Right lobe of liver (tissue), 6 donors: ENCODE results near the gene PNLIPRP1. TPM values are rescaled to one million over a fixed set of nuclear protein-coding genes. Genes with fewer than 3 reads are reported as not detected.

Source experiments
- ATAC-seq, 4 donors: fragments of 200-7000 bp; cut with Tn5 transposase; one replicate each; pipeline ENCODE4 v1.9.1; 2020; ENCODE audit warnings: mild to moderate bottlenecking in 4 of 4, moderate library complexity in 4 of 4
- DNase-seq, 3 donors: peaks; one replicate each; pipeline ENCODE4 v3.0.0-alpha.2; 2020
- H3K27ac ChIP-seq, 3 donors: fragments of 200-600 bp; one replicate each; pipeline ENCODE4 v1.8.0; 2022
- H3K27me3 ChIP-seq, 2 donors: fragments of 200-600 bp; one replicate each; pipeline ENCODE4 v1.8.0; 2022
- H3K36me3 ChIP-seq, 4 donors: fragments of 200-600 bp; sonication (generic) in 1 of 4; one replicate each; pipeline versions ENCODE4 v1.5.1 to v1.8.0; 2017 to 2022; ENCODE audit warnings: control low read depth in 1 of 4
- H3K4me1 ChIP-seq, 4 donors: fragments of 200-600 bp; sonication (generic) in 1 of 4; one replicate each; pipeline versions ENCODE4 v1.5.1 to v1.8.0; 2017 to 2022; ENCODE audit warnings: control low read depth in 1 of 4
- H3K4me3 ChIP-seq, 3 donors: fragments of 200-600 bp; one replicate each; pipeline ENCODE4 v1.8.0; 2022
- H3K9me3 ChIP-seq, 4 donors: fragments of 200-600 bp; sonication (generic) in 1 of 4; one replicate each; pipeline versions ENCODE4 v1.5.1 to v1.8.0; 2017 to 2022; ENCODE audit warnings: control low read depth in 1 of 4
- POLR2A ChIP-seq: fragments of 450-650 bp; IDR thresholded peaks from one replicate; pipeline ENCODE4 v1.6.1; 2017; ENCODE audit warnings: antibody characterized with exemption, mild to moderate bottlenecking
- WGBS: methylation state at CpG from one replicate; pipeline ENCODE4 v1.1.6; 2018; ENCODE audit warnings: low coverage, low lambda C conversion rate; ENCODE audit not compliant: insufficient coverage; ENCODE audit errors: missing lambda C conversion rate; 5-methylcytosine and 5-hydroxymethylcytosine counted together
- intact Hi-C, 2 donors: fragments of 100-400 bp; cut with DNase I; formaldehyde crosslinking; loops; one replicate each; pipeline versions ENCODE4 v1.11.2 to v1.14.1; 2022
- total RNA-seq, 6 experiments: library from RNA; depleted of rRNA in 2 of 6; stranded (reverse); fragments of >200 nt in 2 of 6; fragmentation: NEBNext Ultra II Directional in 3 of 6; extraction: Animal tissue kit (Norgen Biotek cat#: 25700) in 3 of 6; gene quantifications; one replicate each; pipeline versions ENCODE4 v1.1.0 to v1.2.4, GENCODE V29; 2016 to 2023
- TF ChIP-seq, protein P1 (sequence below), 4 donors: fragments of 200-600 bp in 3 of 4; fragments of 450-650 bp in 1 of 4; IDR thresholded peaks; one replicate each; pipeline versions ENCODE4 v1.5.1 to v1.8.0; 2016 to 2022; ENCODE audit warnings: antibody characterized with exemption in 4 of 4, mild to moderate bottlenecking in 2 of 4
- donor health status: DM: no; HTN: yes; CAD: no.
- donor health status: DM: no; HTN: no; CAD: no.
- donor health status: DM: no; HTN: no; CAD: no.
- donor health status: DM: no; HTN: yes; CAD: no.
- donor health status: DM: no; HTN: yes; CAD: no.

The PNLIPRP1 gene
- total RNA-seq, 6 experiments from 2014 or later: not detected

DNA sequence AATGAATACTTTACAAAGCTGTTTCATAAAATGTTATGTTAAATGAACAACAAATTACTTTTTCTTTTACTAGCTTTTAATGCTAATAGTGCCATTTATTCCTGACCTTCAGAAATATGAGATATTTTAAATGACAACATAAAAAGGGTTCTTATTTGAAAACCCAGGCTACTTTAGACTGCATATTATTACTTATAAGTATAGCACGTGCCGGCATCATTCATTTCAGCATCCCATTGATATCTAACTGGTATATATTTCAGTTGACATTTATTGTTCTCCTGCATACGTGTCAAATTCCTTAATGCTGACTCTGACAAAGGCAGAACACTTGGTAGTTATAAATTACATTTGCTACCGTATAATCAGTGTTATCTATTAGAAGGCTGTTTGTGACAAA lies 65.3 kb downstream of the PNLIPRP1 start:
- no peak for DNase-seq
- TF ChIP-seq POLR2A: no peak
- TF ChIP-seq, protein P1, sequence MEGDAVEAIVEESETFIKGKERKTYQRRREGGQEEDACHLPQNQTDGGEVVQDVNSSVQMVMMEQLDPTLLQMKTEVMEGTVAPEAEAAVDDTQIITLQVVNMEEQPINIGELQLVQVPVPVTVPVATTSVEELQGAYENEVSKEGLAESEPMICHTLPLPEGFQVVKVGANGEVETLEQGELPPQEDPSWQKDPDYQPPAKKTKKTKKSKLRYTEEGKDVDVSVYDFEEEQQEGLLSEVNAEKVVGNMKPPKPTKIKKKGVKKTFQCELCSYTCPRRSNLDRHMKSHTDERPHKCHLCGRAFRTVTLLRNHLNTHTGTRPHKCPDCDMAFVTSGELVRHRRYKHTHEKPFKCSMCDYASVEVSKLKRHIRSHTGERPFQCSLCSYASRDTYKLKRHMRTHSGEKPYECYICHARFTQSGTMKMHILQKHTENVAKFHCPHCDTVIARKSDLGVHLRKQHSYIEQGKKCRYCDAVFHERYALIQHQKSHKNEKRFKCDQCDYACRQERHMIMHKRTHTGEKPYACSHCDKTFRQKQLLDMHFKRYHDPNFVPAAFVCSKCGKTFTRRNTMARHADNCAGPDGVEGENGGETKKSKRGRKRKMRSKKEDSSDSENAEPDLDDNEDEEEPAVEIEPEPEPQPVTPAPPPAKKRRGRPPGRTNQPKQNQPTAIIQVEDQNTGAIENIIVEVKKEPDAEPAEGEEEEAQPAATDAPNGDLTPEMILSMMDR (IDR thresholded peaks at IDR 0.05): no peak
- intact Hi-C loops: no loop called here
- ATAC-seq: no peak
- WGBS: 66% methylated on average over 4 of the region's 4 CpGs
- Histone ChIP-seq H3K9me3 (no peaks in the 10 kb centered on the region), H3K4me1 (no peaks in the 10 kb centered on the region), H3K36me3 (no peaks in the 10 kb centered on the region), H3K27me3 (no peaks in the 10 kb centered on the region), H3K27ac (no peak overlapping the region), H3K4me3 (no peak overlapping the region)

DNA sequence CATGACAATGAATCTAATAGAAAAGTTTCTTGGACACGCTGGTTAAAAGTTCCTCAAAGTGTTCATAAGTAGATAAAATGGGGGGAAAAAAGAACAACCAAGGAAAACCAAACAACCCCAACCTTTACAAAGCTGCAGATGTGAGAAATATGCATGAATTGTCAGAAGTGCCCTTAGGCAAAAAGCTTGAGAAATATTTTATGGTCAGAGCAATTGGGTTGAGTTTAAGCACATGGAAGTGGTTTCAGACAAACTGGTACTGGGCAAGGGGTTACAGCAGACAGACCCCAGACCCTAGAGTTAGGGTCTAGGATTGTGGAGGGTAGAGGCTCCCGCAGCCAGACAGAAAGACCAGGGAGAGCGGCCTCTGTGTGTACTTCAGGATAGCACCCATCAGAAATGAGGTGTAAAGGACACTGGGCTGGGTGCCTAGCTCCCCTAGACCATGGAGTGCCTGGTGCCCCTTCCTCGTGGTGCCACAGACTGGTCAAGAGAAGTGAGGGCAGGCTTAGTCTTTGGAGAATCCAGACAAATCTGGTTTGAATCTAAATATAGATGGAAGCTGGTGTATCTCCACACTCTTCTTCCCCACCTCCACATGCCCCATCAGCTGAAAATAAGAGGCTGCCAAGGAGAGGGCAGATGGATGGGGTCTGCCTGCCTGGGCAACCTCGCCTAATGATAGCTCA lies 67.2 kb downstream of the PNLIPRP1 start:
- no peaks in the 10 kb centered on the region for H3K9me3 ChIP-seq
- no peak overlapping the region for H3K27ac ChIP-seq
- ATAC-seq (no peak), DNase-seq (no peak)
- no peaks in the 10 kb centered on the region for H3K27me3 ChIP-seq
- H3K4me1 ChIP-seq: no peaks in the 10 kb centered on the region
- 42% methylated on average over 3 of the region's 5 CpGs for WGBS
- no peak for TF ChIP-seq POLR2A
- TF ChIP-seq, protein P1 (IDR thresholded peaks at IDR 0.05): no peak
- H3K36me3 ChIP-seq: no peaks in the 10 kb centered on the region
- no peak overlapping the region for H3K4me3 ChIP-seq
- intact Hi-C loops: no loop called here

Other genes starting within 250 kb of the PNLIPRP1 start
- gene PNLIPRP3, start 163.1 kb upstream of the PNLIPRP1 start, total RNA-seq: not detected
- gene PNLIP, start 45.0 kb upstream of the PNLIPRP1 start, total RNA-seq: not detected
- not detected for gene PNLIPRP2, start 30.0 kb downstream of the PNLIPRP1 start, total RNA-seq
- gene HSPA12A, start 151.6 kb downstream of the PNLIPRP1 start, total RNA-seq: 1 to 10 TPM; 2.3 to 4.2 (median 2.9) TPM